ENCODE results near the gene AGK. TPM values are rescaled to one million over a fixed set of nuclear protein-coding genes. Genes with fewer than 3 reads are reported as not detected.

Gene AGK
- total and polyA plus RNA-seq, 7 donors = 7.8 to 21.3 (median 15.5) TPM

GRCh38 chr7:141534757-141535737, 16.2 kb upstream of the AGK start:
- WGBS, 2 donors = 74 to 75% methylated on average over 9 of the region's 9 CpGs
- intact Hi-C loops (cut with DNase I) = loop anchor here (10.0 kb wide), 3 partner anchors 460 to 860 kb away; partner anchors contain the start of genes ADCK2, BRAF and TMEM178B
- TF ChIP-seq POLR2A (IDR thresholded peaks at IDR 0.05) (no peak), EP300 (IDR thresholded peaks at IDR 0.05) (no peak), CTCF (IDR thresholded peaks at IDR 0.05) (no peak), POLR2AphosphoS5 (IDR thresholded peaks at IDR 0.05) (no peak)
- Histone ChIP-seq H3K27ac (no peak overlapping the region), H3K36me3 (no peaks in the 10 kb centered on the region), H3K9me3 (no peaks in the 10 kb centered on the region), H3K4me3 (no peak overlapping the region), H3K4me1 (peaks cover 0 to 7% (median 3%) of the 10 kb centered on the region in 4 donors), H3K27me3 (no peaks in the 10 kb centered on the region)
- no peak for DNase-seq

- H3K4me3 ChIP-seq = no peak overlapping the region
- intact Hi-C loops (cut with DNase I) = loop anchor here (10.0 kb wide), 3 partner anchors 463 to 863 kb away; partner anchors contain the start of genes ADCK2, BRAF and TMEM178B
- no peaks in the 10 kb centered on the region for H3K36me3 ChIP-seq
- TF ChIP-seq POLR2AphosphoS5 (IDR thresholded peaks at IDR 0.05) = no peak
- TF ChIP-seq CTCF (IDR thresholded peaks at IDR 0.05) = no peak
- no peak for TF ChIP-seq EP300 (IDR thresholded peaks at IDR 0.05)
- no peak for TF ChIP-seq POLR2A (IDR thresholded peaks at IDR 0.05)
- no peak for DNase-seq
- H3K27ac ChIP-seq = no peak overlapping the region
- peaks cover 0 to 7% (median 3%) of the 10 kb centered on the region in 4 donors for H3K4me1 ChIP-seq
- H3K27me3 ChIP-seq = no peaks in the 10 kb centered on the region
- no peaks in the 10 kb centered on the region for H3K9me3 ChIP-seq
These were observed 13.3 kb upstream of the AGK start for GRCh38 chr7:141537906-141538305.

GRCh38 chr7:141541375-141541774, 9.8 kb upstream of the AGK start:
- 68 to 83% methylated on average over 2 of the region's 2 CpGs for WGBS, 2 donors
- Histone ChIP-seq H3K27me3 (no peaks in the 10 kb centered on the region), H3K27ac (no peak overlapping the region), H3K4me1 (no peaks in the 10 kb centered on the region), H3K36me3 (no peaks in the 10 kb centered on the region), H3K4me3 (no peak overlapping the region), H3K9me3 (no peaks in the 10 kb centered on the region)
- DNase-seq = no peak
- TF ChIP-seq EP300 (IDR thresholded peaks at IDR 0.05) (no peak), POLR2A (IDR thresholded peaks at IDR 0.05) (no peak), POLR2AphosphoS5 (IDR thresholded peaks at IDR 0.05) (no peak), CTCF (IDR thresholded peaks at IDR 0.05) (no peak)
- intact Hi-C loops (cut with DNase I) = no loop called here

DNA sequence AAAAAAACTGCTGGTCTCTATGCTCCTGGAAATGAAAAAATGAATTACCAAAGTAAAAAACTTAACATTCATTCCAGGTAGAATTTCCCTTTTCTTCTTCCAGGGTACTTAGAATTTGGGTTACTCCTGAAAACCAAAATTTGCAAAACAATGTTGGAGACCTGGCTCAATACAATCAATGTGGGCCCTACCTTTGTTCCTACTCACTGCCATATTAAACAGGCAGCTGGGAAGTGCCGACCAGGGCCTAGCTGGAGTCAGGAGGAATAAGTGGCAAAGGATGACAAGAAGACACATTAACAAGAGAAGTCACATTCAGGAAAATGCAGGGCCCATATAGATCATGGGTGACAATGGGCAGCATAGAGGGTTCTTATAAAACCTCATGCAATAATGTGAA, 6.4 kb upstream of the AGK start:
- WGBS, 2 donors = 75 to 76% methylated on average over 1 of the region's 1 CpG
- Histone ChIP-seq H3K36me3 (no peaks in the 10 kb centered on the region), H3K4me1 (no peaks in the 10 kb centered on the region), H3K9me3 (no peaks in the 10 kb centered on the region), H3K4me3 (no peak overlapping the region), H3K27ac (no peak overlapping the region), H3K27me3 (no peaks in the 10 kb centered on the region)
- DNase-seq = no peak
- intact Hi-C loops (cut with DNase I) = no loop called here
- TF ChIP-seq CTCF (IDR thresholded peaks at IDR 0.05) (no peak), POLR2A (IDR thresholded peaks at IDR 0.05) (no peak), POLR2AphosphoS5 (IDR thresholded peaks at IDR 0.05) (no peak), EP300 (IDR thresholded peaks at IDR 0.05) (no peak)
